Dedifferentiated amniotic fluid mesenchymal stem cell (primary cell): Measurements from ENCODE around the gene CDC45.

Source experiments
- DNase-seq: peaks from one replicate; pipeline ENCODE4 v3.0.0-alpha.2; 2016; ENCODE audit errors: extremely low spot score

CDC45 gene

DNA sequence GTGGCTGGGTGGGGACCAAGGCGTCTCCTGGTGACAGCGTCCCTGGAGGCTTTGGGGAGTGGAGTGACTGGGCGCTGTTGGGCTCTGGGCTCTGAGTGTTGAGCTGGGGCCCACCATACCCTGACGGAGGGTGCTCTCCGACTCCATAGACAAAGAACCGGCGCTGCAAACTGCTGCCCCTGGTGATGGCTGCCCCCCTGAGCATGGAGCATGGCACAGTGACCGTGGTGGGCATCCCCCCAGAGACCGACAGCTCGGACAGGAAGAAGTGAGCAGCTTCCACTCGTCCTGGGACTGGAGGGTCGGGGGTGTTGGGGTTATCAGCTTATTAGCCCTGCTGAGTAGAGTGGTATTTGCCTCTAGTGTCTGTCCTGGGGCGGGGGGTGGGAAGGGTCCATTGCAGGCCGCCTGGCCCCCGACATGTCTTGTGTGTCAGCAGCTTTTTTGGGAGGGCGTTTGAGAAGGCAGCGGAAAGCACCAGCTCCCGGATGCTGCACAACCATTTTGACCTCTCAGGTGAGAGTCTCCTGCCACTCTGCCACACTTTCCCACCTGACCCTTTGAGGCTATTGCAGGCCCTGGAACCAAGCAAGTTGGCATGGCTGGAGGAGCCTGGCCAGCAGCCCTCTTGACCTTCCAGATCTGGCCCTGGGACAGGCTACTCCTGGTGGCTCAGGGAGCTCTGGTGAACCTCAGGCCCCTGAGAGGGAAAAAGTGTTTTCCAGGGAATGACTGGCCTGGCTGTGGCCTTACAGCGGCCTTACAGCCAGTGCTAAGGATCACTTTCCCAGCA is 36.9 kb downstream of the CDC45 start:
- DNase-seq = no peak

DNA sequence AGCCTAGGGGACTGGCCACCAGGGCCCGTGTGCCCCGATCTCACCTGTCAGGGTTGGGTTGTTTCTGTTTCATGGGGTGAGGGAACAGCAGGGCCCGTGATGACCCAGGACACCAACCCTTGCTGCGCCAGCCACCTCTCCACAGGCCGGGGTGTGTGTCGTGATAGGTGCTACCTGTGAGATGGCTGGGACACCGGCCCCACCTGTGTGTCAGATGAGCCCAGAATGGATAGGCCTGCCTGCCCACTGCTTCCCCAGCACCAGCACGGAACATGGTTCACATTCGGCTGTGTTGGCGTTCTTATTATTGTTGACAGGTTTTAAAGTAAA is 37.4 kb downstream of the CDC45 start:
- DNase-seq = no peak

DNA sequence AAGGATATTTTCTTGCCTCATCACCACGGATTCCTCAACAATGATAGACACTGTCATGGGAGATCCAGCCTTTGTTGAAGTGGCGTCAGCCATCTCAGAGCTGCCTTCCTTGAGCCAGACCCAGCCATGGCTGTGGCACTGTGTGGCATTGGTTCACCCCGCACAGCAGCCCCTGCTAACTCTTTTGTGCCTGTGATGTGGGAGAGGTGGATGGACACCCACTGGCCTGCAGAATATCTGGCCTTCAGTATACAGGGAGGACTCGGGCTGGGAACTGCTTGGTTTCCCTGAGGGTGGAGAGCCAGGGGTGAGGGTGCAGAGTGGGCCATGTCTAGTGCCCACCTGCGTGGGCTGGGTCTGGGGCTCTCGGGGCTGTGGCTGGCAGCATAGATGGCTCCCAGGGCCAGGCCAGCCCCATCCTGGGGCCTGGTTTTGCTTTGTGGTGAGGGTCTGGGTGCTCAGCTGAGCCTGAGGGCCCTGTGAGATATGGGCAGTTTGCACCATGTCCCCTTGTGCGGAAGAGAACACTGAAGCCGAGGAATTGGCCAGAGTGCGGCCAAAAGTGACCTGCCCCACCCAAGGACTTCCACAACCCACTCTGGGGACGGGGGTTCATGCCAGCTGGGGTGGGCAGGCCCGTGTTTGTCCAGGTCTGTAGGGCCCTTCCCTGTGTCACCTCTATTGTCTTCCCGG is 38.3 kb downstream of the CDC45 start:
- DNase-seq = no peak

DNA sequence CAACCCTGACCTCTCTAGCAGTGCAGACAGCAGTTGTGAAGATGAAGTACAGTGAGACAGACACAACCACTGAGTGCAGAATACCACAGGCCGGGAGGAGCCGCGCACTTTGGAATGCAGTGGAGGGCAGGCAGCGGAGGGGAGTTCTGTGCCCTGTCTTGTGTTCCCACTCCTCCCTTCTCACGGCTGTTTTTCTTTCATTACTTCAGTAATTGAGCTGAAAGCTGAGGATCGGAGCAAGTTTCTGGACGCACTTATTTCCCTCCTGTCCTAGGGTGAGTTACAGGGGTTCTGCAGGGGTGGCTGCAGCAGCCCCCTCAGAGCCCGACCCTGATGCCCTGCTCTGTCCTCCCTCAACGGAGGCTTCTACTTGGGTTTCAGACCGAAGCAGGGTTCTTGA is 38.9 kb downstream of the CDC45 start:
- no peak for DNase-seq

DNA sequence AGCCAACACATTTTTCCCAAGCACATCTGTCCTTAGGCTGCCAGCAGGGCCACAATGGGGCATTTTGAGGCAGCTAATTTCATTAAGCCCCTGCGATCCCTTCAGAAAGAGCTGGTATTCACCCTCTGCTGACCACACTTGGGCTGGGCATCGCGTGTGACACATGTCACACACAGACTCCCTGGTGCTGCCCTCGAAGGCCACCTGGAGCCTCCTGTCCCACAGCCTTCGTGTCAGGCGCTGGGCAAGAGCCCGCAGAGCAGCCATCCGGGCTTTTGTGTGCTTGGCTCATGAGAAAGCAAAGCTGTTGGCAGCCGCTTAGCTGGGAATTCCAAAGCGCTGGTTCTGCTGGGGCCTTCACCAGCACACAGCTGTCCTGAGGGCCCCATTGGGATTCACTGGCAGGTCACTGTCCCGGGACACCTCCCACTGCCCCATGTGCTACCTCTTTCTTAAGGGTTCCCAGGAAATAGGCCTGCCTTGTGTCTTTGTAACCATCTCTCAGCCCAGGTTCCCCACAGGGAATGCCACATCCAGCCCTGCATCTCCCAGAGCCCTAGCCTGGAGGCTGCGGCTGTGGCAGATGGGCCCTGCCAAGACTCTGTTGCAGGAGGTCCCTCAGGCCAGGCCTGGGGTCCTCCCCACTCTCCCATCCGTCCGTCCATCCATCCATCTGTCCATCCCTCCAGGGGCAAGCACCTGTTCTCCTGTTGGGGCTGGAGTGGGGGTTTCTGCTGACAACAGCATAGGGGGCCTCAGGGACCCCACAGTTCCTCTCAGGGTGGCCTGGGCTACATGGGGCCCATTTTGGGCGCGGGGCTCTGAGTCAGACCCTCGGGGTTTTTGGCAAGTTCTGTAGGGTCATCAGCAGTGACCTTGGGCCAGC is 39.6 kb downstream of the CDC45 start:
- no peak for DNase-seq

DNA sequence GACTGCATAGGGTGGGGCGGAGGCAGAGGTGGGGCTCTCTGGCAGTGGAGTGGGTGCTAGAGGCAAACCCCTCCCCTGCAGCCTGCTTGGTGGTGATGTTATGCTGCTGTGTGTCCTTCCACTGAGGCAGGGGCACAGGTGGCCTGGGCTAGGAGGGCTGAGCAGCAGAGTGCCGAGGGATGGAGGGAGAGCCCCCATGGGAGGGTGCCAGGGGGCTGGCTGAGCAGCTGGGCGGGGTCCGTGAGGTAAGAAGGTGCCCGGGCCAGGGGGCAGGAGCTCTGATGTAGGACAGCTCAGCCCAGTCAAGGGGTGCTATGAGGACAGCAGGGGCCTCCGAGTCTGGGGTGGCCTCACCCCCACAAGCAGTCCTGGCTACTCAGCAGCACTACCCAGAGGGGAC is 40.3 kb downstream of the CDC45 start:
- DNase-seq = no peak

DNA sequence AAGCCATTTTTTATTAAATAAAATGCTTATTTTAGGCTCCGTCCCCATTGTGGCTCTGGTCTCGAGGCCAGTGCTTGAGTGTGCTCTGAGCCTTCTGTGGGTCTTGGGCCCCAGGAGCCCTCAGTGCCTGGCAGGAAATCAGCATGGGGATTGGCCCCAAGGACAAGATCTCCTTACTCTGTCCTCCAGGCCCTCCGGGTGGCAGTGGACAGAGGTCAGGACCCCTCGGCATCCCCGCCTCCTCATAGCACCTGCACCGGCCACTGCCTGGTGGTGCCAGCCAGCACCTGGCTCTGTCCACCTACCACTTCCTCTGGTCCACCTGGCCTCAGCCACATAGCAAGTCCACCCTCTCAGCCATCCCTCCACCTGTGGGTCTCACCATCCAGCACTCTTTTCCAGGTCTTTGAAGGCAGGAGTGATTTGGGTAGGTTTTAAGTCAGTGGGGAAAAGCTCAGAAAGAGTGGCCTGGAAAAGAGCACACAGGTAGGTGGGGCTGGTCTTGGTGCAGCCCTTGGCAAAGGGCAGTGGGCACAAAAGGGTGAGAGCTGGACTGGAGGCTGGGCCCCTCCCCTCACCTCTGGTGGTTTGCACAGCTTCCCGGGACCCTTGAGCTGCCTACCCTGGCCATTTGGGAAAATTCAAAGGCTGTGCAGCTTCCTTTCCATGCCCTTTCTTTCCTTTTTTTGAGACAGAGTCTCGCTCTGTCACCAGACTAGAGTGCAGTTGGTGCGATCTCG is 41.0 kb downstream of the CDC45 start:
- DNase-seq = no peak

DNA sequence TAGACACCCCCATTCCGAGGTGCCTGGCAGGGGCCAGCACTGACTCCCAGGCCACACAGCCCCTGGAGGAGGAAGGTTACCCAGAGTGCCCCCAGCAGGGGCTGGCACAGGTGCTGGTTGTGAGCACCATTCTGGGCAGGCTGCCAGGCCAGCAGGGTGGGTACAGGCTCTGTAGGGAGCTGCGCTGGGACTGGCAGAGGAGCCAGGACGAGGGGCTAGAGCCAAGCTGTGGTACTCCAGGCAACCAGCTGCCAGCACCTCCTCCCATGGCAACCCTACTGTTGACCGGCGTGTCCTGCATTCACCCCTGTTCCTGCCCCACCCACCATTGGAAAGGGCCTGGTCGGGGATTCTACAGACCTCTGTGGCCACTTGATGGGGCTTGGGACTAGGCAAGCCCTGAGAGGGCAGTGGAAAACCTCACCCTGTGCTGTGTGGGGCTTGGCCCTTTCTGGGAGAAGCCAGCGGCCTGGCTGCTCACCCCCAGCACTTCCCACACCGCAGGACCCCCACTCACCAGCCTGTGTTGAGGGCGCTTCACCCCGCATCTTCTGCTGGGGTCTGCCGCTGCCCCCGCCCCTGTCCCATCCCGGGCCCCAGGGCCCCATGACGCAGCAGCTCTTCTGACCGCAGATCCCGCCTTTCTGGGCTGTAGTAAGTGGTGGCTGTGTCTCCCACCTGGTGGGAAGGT is 42.6 kb downstream of the CDC45 start:
- DNase-seq = no peak

DNA sequence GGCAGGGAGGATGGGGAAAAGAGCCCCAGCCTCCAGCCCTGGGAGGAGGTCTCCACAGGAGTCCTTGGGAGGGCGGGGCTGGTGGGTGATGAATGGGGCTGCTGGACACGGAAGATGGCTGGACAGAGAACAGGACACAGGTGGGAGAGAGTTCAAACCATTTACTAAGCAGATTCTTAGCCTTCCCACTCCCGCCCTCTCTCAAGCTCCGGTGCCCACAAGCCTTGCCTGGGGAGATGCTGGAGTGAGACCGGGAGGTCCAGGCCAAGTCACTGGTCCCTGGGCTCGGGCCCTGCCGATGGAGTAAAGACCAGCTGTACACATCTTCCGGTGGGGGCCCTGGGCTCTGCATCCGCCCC is 43.1 kb downstream of the CDC45 start:
- DNase-seq = no peak

DNA sequence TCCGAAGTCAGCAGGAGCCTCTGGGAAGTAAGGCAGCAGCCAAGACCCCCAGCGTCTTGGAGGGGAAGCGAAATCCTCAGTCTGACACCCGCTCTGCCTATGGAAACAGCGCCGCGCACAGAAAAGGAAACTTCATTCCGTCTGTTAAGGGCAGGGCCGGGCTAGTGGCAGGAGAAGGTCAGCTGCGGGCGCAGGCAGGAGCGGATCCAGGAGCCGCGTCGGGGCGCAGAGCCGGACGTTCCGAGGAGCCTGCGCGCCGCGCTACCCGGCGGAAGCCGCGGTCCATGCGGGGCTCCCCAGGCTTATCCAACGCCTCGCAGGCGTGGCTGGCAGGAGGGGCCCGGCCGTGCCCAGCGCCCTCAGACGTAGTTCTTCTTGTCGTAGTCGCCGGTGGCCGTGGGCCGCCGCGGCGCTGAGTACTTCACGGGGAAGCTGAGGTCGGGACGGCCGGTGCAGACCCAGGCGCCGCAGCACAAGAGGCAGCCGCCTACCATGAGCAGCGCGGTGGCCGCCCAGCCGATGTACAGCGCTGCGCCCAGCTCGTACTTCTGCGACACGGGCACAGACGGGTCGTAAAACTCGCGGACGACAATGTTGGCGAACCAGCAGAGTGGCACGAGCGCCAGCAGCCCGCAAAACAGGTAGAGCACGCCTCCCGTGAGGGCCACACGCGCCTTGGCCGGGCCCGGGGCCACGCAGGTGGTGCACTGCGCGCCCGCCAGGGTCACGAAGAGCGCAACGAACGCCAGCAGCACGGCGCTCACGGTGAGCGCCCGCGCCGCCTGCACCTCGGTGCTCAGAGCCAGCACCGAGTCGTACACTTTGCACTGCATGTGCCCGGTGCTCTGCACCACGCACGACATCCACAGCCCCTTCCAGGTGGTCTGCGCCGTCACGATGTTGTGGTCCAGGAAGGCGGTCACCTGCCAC is 43.8 kb downstream of the CDC45 start:
- DNase-seq = no peak

DNA sequence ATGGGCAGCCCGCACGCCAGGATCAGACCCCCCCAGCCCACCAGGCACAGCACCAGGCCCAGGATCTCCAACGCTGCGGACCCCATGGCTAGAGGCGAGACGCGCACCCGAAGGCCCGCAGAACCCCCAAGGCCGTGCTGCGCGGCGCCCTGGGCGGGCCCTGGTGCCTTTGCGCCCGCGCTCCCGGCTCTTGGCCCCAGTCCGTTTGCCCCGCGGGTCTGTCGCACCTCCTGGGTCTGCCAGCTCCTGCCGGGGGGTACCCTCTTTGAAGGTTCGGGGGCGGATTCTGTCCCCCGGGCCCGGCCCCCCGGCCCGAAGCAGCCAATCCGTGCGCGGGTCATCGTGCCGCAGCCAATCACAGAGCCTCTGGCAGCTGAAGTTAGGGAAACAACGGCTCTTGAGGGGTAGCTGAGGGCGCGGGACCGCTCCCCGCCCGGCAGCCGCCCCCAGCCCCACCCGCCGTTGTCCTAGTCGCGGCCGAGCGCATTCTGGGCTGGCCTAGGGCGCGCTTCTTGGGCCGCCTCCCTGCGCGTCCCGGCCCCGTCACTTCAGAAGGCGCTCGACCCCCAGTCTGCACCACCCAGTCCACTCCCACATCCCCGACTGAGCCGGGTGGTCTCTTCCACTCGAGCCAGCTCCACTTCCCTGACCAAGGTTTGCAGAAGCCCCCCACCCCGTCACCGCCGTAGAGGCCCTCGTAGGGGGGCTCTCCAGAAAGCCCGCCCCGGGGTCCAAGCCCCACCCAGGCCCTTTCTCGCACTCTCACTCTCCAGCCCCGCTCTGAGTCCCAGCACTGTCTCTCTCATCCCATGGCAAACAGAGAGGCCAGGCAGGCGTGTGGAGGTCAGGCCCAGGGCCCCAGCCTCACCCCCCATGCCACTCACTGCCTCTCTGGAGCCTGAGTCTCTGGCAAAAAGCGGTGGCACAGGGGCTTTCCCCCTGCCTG is 44.7 kb downstream of the CDC45 start, which contains the start of gene CLDN5:
CLDN5 (minus strand) TSS at position 241 of the 946 bp plus-strand sequence; CDS start at position 86, 155 bp downstream.
- DNase-seq = no peak

DNA sequence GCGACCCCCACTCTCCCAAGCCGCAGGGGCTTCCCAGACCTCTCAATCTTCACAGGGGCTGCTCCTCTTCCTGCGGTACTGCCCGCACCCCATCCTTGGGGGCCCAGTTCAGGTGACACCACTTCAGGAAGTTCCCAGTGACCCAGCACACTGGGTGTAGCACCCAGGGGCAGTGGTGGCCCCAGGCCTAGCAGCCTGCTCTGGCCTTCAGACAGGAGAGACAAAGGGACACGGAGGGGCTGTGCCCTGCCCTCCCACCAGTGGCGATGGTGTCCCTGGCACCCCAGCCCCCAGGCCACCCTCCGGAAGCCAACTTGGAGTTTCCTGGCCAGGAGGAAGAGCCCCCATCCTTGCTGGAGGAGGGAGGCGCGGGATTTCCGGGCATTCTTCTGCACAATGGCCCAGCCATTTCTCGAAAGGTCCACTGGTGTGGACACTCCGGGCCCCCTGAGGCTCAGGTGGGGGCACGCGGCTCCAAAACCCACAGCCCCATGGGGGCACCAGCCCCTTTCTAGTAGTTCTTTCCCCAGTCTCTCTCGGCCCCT is 45.5 kb downstream of the CDC45 start:
- DNase-seq = no peak

DNA sequence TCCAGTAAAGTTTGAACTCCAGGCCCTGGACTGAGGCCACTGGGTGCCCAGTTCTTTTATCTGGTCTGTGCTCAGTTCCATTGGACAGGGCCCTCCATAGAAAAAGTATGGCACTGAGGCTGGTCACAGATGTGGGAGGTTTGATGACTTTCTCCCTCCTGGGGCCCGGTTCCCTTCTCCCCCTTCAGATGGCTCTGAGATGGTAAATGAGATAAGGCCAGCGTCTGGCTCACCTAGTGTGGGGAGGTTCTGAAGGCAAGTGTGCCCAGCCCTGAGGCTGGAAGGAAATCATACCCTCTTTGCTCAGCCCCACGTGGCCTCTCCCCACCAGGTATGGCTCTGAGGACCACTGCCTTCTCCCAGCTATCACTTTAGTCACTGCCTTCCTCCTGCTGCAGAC is 45.9 kb downstream of the CDC45 start:
- no peak for DNase-seq

DNA sequence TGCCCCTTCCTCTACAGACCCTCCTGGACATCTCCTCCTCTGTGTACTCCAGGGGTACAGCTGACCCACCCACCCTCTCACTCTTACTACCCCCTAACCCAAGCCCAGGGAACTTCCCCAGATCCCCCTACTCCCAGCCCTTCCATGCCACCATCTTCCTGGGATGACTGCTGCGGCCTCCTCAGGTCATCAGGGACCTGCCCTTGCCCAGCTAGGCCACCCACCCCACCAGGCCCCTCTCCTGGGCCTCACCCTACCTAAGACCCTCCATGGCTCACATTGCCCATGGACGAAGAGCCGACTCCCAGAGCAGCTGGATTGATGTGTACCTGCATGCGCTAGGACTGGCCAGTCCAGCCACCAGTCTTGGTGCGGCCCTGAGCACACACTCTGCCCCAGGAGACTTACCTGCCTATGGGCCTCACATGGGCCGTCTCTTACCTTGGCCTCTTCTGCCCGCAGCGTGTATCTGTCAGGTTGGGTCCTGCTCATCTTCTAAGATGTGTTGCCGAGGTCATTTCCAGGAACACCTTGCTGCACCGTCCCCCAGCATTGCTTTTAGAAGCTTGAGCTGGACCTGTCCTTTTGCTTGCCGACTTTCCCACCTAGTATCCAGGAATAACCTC is 46.5 kb downstream of the CDC45 start:
- no peak for DNase-seq

DNA sequence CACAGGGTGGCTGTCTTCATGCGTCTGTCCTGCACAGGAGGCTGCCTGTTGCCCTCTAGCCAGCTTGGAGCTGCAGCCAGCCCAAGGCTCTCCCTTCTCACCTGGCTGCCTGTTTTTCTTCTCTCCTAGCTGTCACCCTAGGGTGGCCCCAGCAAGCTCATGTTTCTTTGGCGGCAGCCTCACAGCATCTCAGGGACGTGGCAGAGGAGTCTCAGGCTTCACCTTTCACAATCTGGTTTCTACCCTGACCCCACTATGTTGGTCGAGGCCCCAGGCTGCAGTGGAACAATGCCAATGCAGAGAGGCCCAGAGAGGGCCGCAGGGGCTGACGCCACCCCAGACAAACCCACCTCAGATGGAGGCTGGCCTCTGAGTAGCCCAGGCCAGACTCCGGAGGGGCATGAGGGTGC is 47.0 kb downstream of the CDC45 start:
- no peak for DNase-seq

DNA sequence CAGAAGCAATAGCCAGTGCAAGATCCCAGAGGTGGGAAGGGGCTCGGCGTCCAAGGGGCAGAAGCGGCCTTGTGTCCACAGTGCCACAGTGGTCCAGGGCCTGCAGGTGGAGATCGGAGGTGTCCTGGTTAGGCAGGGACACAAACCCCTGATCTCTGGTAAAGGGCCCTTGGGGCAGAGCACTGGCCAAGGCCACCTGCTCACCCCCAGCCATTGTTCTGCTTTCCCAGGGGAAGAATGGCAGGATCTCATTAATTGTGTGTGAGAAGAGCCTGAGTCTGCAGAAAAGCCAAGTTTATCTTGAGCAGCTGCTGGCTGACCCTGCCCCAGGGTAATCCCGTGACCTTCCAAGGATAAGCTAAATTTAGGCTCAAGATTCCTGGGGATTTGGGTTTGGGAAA is 47.6 kb downstream of the CDC45 start:
- DNase-seq = no peak

DNA sequence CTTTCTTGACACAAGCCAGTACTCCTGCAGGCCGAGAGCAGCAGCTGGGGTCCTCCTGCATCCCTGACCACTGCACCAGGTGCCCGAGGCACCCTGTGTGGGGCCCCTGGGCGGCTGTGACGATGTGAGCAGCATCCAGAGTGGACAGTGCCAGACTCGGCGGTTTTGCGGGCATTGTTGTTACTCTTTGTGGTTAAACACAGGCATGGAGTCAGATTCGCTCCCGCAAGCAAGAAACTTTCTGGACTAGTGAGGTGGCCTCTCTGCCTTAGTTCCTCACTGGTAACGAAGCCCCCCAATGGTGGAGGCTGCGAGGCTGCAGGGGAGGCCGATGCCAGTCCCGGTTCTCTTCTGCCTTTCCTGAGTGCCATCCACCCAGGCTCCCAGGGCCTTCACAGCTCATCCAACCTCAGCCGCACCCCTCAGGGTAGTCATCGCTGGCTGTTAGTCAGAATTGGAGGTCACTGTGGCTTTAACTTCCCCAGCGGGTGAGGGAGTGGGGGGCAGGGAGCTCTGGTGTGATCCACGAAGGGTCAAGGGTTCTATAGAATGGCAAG is 48.2 kb downstream of the CDC45 start:
- DNase-seq = no peak

DNA sequence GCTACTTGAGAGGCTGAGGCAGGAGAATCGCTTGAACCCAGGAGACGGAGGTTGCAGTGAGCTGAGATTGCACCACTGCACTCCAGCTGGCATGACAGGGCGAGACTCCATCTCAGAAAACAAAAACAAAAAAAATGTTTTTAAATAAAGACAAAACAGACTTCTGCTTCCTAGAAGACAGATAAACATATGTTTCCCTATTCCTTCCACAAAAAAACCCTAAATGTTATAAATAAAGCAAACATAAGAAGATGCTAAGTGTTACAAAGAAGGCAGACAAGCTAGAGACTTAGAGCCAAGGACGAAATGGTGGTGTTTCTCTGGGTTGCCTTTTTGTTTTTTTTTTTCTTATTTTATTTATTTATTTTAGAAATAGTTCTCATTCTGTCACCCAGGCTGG is 50.1 kb downstream of the CDC45 start:
- no peak for DNase-seq
